NCI-H748 (cell line): Measurements from ENCODE around the gene MT2A.

Experiments
- DNase-seq: peaks from one replicate; lab custom pipeline; 2025; ENCODE audit not compliant: unreplicated experiment; lab: John Stamatoyannopoulos, UW

Gene MT2A

GRCh38 chr16:56594292-56594619 is 14.1 kb upstream of the MT2A start:
- DNase-seq, result no peak

- peak; percentile 33 for DNase-seq
Measured at GRCh38 chr16:56600398-56600999, 7.9 kb upstream of the MT2A start.

GRCh38 chr16:56601325-56601724 is 7.1 kb upstream of the MT2A start:
- no peak for DNase-seq

GRCh38 chr16:56603589-56603988 is 4.8 kb upstream of the MT2A start:
- peak; percentile 20 for DNase-seq

- no peak for DNase-seq
Measured at GRCh38 chr16:56604966-56605365, 3.4 kb upstream of the MT2A start.

- no peak for DNase-seq
Measured at GRCh38 chr16:56605475-56605874, 2.9 kb upstream of the MT2A start.

GRCh38 chr16:56606071-56606475 is 2.3 kb upstream of the MT2A start:
- DNase-seq, result no peak

- no peak for DNase-seq
Measured at GRCh38 chr16:56606476-56607108, 1.8 kb upstream of the MT2A start.

GRCh38 chr16:56607109-56607618 is 1.2 kb upstream of the MT2A start:
- no peak for DNase-seq

GRCh38 chr16:56607675-56608042 is 725 bp upstream of the MT2A start:
- no peak for DNase-seq

GRCh38 chr16:56608876-56609462 is 585 bp downstream of the MT2A start:
- DNase-seq, result peak; percentile 31

- DNase-seq, result peak; percentile 48
Measured at GRCh38 chr16:56609463-56609921, 1.1 kb downstream of the MT2A start.

- DNase-seq, result peak; percentile 41
Measured at GRCh38 chr16:56610017-56610608, 1.7 kb downstream of the MT2A start.

- no peak for DNase-seq
Measured at GRCh38 chr16:56610609-56611111, 2.3 kb downstream of the MT2A start.

- no peak for DNase-seq
Measured at GRCh38 chr16:56611281-56611833, 3.0 kb downstream of the MT2A start.

- no peak for DNase-seq
Measured at GRCh38 chr16:56613706-56614105, 5.3 kb downstream of the MT2A start.

GRCh38 chr16:56614549-56614991 is 6.2 kb downstream of the MT2A start:
- no peak for DNase-seq

GRCh38 chr16:56615353-56615752 is 7.0 kb downstream of the MT2A start:
- no peak for DNase-seq

- no peak for DNase-seq
Measured at GRCh38 chr16:56616608-56617211, 8.3 kb downstream of the MT2A start.

GRCh38 chr16:56617212-56618085 is 9.1 kb downstream of the MT2A start:
- DNase-seq, result no peak
